Stimulated activated CD8-positive, alpha-beta memory T cell treated with anti-CD3 and anti-CD28 coated beads, Interleukin-12 subunit alpha, Interleukin-12 subunit beta, amount 100 ng/mL, for 1 hour (primary cell): ENCODE data around the gene IFI30.
"Not testable (repeated sequence)": the region's sequence is repeated elsewhere in the genome, so short reads cannot be mapped to it uniquely, and the experiment has no call there.

Experiments used
- DNase-seq: peaks from one replicate; pipeline ENCODE4 v3.0.0-alpha.2; 2020; ENCODE audit warnings: low read depth

Gene IFI30

DNA sequence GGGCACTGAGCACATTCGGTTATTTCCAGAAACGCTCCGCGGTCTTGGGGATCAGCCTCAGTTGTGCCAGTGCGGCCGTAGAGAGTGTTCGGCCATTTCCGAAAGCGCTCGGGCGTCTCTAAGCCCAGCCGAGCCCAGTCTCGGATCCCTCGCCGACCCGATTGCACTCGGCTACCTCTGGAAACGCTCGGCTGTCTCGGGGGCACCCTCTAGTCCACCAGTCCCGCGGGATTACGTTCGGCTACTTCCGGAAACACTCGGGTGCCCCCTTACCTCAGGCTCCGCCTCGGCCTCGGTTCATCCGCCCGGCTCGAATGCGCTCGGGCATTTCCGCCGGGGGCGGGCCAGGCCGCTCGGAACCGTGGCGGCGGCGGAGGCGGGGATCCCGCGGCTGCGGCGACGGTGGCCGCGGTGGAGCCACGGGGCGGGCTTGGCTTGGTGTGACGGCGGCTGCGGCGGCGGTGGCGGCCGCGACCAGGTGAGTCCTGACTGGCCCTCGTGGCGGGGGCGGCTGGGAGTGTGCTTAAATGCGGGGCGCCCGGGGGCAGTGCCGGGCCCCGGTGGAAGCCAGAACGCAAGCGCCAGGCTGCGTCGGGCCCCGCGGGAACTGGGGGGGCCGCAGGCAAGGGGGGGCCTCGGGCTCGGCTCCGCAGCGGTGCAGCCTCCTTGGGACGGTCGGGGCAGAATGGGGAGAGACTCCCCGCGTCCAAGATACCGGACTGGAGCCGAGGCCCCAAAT is 20.6 kb upstream of the IFI30 start, which contains the start of gene PIK3R2:
Gene PIK3R2, plus strand, starts transcription at position 347 of the 739 bp plus-strand sequence. CDS start 2,717 bp downstream, outside the sequence.
- DNase-seq = peak; percentile 99

DNA sequence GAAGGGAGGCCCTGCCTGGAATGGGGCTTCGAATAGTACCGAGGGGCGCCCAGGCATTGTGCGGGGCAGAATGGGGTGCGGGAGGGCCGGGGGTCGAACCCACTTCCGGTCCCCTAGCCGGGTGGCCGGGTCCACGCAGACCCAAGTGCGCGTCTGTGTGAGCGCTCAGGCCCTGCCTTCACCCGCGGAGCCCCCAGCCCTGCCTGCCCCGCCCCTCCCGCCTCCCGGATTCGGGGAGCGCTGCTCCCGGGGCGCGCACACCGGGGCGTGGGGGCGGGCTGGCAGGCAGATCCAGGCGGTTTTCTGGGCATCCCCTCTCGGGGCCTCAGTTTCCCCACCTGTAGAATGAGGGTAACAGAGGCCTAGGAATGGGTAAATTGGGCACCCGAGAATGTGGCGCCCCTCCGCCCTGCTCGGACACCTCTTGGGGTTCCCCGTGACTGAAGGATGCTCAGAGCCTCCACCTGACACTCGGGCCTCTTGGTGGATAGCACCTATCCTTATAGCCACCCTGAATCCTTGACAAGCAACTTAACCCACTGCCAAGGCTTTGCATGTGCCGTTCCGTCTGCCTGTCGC is 20.0 kb upstream of the IFI30 start:
- DNase-seq = no peak

DNA sequence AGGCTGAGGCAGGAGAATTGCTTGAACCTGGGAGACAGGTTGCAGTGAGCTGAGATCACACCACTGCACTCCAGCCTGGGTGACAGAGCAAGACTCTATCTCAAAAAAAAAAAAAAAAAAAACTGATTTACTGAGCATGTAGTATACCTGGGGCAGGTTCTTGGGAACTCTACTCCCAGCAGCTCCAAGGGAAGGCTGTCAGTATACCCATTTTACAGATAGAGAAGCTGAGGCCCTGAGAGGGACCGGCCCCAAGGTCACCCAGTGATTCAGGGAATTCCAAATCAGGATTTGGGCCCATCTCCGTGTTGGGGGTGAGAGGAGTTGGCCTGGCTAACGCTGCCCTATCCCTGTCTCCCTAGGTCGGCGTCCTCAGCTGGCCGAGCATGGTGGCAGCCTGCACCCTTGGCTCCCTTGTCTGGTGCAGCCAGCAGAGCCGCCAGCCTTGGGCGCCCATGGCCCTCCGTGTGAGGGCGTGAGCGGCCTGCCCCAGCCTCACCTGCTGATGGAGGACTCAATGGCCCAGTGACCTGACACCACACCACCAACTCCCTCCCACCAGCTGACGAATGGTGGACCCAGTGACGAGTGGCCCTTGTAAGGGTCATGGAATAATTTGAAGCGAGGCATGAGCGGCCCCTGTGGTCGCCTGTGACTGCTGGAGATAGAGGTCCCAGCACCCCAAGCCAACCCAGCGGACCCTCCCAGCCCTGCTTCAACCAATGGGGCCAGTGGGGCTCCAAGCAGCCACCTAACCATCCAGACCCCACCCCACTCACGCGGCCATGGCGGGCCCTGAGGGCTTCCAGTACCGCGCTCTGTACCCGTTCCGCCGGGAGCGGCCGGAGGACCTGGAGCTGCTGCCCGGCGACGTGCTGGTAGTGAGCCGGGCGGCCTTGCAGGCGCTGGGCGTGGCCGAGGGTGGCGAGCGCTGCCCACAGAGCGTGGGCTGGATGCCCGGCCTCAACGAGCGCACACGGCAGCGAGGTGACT is 18.2 kb upstream of the IFI30 start:
- no peak for DNase-seq

DNA sequence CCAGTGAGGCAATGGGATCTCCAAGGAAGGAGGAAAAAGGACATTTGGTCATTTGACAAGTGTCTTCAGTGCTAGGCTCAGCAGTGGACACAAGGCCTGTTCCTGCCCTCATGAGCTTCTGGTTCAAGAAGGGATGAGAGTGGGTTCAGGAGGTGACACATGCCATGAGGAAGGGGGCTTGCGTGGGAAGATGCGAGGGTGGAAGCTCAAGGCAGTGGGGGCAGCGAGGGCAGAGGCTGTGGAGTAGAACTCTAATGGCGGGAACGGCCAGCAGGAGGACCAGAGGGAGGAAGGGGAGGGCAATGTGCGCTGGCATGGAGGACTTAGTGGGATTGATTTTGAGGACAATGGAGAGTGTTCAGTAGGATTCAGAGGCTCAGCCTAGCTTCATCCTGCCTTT is 17.3 kb upstream of the IFI30 start:
- DNase-seq = no peak

DNA sequence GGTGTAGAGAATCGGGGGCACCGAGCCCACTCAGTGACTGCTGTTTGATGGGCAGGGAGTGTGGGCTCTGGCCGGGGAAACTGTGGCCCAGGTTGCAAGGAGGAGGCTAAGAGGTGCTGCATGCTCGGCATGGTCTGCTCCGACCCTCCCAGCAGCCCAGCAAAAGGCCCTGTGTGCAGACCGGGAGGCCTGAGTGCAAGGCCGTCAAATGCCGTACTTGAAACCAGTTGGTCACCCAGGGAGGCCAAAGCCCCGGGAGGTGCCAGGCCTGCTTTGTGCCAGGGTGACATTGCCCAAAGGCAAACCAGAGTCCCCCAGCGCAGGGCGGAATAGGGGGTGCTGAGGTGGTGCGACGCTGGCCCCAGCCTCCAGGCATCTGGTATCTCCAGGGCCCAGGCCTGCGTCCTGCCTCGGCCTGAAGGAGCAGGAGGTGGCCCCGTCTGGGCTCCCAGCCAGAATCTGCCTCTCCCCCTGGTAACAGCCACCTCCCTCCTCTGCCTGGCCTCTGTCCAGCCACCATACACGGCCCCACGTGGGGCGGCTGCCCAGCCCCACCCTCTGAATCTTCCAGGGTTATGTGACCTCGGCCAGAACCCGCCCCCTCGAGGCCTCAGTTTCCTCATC is 16.7 kb upstream of the IFI30 start:
- DNase-seq = no peak

DNA sequence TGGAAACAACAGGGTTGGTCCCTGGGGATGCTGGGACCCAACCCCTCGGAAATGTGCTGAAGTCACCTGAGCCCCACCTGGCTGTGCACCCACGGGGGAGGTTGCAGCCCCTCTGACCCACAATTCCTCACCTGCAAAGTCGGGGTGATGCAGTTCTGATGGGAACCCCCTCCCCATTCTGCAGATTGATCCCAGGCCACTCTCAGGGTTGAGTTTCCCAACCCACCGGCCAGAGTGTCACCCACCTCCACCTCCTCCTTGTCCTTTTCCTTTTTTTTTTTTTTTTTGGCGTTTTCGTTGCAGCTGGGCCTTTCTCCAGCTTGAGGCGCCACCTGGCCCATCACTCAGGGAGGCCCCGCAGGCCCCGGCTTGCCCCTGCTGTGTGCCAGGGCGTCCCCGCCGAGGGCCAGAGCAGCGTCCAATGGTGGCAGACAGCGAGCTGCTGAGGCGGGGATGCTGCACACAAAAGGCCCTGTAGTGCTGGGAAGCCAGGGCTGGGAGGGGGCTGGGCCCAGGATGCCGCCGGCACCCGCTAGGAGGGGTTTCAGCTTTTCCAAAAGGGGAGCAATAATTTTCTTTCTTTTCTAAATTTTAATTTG is 16.0 kb upstream of the IFI30 start:
- DNase-seq = no peak

DNA sequence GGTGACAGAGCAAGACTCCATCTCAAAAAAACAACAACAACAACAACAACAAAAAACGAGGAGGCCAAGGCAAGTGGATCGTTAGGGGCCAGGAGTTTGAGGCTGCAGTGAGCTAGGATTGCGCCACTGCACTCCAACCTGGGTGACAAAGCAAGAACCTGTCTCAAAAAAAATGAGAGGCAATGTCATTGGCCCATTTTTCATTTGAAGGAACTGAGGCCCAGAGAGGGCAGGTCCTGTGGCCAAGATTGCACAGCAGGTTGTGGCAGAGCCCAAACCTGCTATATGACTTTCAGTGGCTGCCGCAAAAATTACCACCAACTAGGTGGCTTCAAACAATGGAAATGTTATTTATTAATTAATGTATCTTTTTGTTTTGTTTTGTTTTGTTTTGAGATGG is 15.1 kb upstream of the IFI30 start:
- no peak for DNase-seq

DNA sequence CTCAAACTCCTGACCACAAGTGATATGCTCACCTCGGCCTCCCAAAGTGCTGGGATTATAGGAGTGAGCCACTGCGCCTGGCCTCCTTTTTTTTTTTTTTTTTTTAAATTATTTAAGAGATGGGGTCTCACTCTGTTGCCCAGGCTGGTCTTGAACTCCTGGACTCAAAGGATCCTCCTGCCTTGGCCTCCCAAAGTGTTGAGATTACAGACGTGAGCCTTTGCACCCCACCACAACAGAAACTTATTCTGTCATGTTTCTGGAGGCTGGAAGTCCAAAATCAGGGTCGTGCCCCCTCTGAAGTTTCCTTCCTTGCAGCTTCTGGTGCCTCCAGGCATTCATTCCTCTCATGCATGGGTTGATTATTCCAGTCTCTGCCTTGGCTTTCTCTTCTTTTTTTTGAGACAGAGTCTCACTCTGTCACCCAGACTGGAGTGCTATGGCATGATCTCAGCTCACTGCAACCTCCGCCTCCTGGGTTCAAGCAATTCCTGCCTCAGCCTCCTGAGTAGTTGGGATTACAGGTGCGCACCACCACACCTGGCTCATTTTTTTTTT is 14.5 kb upstream of the IFI30 start:
- not testable (repeated sequence) for DNase-seq

DNA sequence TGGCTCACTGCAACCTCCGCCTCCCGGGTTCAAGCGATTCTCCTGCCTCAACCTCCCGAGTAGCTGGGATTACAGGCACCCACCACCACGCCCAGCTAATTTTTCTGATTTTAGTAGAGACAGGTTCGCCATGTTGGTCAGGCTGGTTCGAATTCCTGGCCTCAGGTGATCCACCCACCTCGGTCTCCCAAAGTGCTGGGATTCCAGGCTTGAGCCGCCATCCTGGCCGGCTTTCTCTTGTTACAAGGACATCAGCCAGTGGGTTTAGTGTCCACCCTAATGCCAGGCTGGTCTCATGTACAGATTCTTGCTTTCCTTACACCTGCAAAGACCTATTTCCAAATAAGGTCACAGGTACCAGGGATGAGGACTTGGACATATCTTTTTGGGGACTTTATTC is 13.8 kb upstream of the IFI30 start:
- DNase-seq = no peak

DNA sequence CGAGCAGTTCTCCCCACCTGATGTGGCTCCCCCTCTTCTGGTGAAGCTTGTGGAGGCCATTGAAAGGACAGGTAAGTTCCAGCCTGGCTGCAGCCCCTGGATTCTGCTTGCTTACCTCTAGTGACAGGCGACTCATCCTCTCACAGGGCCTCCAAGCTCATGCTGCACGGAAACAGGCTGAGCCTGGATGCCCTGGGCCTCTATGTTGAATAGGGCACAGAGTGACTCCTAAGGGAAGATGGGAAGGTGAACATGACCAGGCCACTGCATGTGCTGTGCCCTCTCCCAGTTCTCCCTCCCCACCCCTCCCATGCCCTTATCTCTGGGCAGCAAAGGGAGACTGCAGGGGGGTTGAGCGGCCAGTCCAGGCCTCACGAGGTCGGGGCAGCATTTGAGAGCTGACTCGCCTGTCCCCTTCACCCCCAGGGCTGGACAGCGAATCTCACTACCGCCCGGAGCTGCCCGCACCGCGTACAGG is 13.1 kb upstream of the IFI30 start:
- DNase-seq = no peak

DNA sequence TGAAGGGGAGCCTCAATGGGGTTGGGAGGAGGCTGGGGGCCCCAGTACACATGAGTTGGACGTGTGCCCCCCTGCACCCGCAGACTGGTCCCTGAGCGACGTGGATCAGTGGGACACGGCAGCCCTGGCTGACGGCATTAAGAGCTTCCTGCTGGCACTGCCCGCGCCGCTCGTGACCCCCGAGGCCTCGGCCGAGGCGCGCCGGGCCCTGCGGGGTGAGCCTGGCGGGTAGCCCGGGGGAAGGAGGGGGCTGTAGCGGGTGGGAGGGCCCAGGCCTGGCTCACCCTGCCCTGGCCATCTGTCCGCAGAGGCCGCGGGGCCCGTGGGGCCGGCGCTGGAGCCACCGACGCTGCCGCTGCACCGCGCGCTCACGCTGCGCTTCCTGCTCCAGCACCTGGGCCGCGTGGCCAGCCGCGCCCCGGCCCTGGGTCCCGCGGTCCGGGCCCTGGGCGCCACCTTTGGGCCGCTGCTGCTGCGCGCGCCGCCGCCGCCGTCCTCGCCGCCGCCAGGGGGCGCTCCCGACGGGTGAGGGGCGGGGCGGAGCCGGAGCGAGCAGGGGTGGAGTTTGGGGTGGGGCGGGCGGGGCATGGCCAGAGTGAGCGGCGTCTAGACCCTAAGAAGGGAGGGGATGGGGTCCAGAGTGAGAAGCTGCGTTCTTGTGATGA is 12.5 kb upstream of the IFI30 start:
- peak; percentile 61 for DNase-seq

DNA sequence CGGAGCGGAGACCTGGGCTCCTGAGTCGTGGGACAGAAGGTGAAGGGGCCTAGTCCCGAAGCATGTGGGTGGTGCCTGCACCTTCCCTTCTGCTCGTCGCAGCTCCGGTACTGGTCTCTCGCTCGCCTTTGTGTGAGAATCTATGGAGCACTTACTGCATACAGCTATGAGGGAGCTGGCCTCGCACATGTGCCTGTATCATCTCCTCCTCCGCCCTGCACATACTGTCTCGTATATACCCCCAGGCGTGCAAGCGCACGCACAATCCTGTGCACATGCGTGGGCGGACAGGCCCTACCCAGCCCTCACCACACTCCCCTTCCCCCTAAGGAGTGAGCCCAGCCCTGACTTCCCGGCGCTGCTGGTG is 12.0 kb upstream of the IFI30 start:
- DNase-seq = no peak

DNA sequence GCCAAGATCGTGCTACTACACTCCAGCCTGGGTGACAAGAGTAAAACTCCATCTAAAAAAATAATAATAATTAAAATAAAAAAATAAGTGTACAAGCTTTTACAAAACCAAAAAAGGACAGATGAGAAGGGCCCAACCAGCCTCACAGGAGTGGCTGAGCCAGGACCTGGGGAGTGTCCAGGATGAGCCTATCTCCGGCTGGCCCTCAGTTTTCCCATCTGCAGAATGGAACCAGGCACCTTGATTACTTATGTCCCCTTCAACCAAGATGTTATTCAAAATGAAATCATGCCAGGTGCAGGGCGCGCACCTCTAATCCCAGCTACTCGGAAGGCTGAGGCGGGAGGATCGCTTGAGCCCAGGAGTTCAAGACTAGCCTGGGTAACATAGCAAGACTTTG is 9.5 kb upstream of the IFI30 start:
- DNase-seq = no peak

DNA sequence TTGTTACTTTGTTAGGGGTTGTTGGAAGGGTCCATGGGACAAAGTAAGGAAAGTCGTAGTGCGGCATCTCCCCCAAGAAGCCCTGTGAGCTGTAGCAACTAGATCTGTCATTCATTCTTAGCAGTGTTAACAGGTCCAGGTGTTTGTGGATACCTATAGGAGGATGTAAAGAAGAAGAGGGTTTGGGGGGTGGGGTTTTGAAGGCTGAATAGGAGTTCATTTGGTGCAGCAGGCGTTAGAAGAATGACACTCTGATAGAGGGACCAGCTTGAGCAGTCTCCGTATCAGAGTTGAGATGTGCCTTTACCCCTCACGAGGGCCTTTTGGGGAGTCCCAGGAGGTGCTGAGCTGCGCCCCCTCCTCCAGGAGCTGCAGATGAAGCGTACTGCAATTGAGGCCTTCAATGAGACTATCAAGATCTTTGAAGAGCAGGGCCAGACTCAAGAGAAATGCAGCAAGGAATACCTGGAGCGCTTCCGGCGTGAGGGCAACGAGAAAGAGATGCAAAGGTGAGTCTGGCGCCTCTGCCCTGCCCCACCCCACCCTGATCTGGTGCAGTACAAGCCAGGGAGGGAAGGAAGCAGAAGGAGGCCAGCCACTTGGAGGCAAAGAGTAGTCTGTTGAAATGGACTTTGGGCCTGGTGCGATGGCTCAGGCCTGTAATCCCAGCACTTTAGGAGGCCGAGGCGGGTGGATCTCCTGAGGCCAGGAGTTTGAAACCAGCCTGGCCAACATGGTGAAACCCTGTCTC is 7.6 kb upstream of the IFI30 start:
- no peak for DNase-seq

DNA sequence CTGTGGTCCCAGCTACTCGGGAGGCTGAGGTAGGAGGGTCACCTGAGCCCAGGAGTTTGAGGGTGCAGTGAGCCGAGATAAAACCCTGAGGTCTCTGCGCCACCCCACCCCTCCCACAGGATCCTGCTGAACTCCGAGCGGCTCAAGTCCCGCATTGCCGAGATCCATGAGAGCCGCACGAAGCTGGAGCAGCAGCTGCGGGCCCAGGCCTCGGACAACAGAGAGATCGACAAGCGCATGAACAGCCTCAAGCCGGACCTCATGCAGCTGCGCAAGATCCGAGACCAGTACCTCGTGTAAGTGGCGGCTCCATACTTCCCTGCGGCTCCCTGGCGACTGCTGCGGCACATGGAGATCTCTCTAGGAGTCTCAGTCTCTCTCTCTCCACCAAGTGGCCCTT is 6.6 kb upstream of the IFI30 start:
- no peak for DNase-seq

DNA sequence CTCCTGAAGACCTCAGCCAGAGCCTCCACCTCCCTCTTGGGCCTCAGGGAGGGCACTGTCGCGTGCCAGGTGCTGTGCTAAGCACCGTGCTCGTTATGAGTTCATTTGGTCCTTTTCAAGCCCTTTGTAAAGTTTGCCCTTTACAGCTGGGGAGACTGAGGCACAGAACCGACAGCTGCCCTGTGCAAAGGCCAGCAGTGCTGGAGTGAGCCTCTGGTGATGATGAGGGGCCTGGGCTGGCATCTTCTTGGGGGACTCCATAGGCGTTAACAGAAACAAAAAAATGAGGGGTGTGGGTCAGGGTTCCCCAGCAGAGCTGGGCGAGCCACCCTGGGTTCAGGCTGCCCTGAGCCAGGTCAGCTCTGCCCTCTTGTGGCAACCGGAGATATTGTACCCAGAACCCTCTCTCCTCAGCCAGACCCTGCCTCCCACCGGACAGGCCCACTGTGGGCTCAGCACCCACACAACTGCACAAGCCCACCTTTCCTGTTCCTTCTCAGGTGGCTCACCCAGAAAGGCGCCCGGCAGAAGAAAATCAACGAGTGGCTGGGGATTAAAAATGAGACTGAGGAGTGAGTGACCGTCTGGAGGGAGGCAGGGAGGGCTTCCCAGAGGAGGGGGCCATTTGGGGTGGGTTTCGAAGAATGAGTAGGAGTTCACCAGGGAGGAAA is 5.5 kb upstream of the IFI30 start:
- no peak for DNase-seq

DNA sequence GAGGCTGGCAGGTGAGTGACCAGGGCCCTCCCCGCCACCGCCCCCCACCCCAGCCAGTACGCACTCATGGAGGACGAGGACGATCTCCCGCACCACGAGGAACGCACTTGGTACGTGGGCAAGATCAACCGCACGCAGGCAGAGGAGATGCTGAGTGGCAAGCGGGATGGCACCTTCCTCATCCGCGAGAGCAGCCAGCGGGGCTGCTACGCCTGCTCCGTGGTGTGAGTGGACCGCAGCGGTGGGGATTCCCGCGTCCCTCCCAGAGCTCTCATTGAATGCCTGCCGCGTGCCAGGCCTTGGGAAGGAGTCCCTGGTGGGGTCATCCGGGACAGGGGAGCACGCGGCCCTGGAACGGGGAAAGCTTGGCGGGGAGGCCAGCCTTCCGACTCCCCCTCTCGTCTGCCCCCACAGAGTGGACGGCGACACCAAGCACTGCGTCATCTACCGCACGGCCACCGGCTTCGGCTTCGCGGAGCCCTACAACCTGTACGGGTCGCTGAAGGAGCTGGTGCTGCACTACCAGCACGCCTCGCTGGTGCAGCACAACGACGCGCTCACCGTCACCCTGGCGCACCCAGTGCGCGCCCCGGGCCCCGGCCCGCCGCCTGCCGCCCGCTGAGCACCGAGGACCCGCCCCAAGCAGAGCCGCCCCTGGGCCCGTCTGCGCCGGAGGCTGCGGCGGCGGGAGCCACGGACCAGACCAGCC is 4.8 kb upstream of the IFI30 start:
- no peak for DNase-seq

DNA sequence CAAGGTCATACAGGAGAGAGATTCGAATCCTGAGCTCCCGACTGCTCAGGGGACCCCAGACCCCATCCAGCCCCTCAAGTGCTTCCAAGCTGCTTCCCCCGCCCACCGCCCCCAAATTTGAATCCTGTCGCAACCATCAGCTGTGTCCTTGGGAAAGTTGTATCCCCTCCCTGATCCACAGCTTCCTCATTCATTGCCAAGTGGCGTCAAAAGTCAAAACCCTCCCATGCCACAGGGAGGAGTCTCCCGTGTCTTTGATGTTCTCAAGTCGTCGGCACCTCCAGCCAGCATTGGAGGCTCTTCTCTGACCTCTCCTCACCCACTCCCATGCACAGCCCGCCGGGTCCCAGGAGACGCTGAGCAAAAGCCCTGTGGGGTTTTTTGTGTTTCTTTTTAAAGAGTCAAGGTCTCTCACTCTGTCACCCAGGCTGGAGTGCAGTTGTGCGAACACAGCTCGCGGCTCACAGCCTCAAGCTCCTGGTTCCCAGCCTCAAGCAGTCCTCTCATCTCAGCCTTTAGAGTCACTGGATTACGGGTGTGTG is 2.8 kb upstream of the IFI30 start:
- DNase-seq = no peak
